SJCRH30 (cell line): ENCODE results near the gene HSPB8. TPM values are rescaled to one million over a fixed set of nuclear protein-coding genes. Genes with fewer than 3 reads are reported as not detected.
A peak's percentile ranks its signal among the peaks of the same experiment; 100 is the strongest.

Experiments
- DNase-seq, 2 experiments: peaks; one replicate each; pipeline ENCODE4 v3.0.0-alpha.2; 2015 to 2020
- H3K27ac ChIP-seq: fragments of 250-450 bp; sonication (Bioruptor Pico); 2 replicates; pipeline ENCODE4 v1.5.1; 2020; ENCODE audit warnings: mild to moderate bottlenecking, moderate library complexity
- H3K27me3 ChIP-seq: fragments of 250-450 bp; sonication (Bioruptor Pico); 2 replicates; pipeline ENCODE4 v1.5.1; 2020; ENCODE audit warnings: mild to moderate bottlenecking, moderate library complexity
- H3K36me3 ChIP-seq: fragments of 250-450 bp; sonication (Bioruptor Pico); 2 replicates; pipeline ENCODE4 v1.5.1; 2020; ENCODE audit warnings: mild to moderate bottlenecking, moderate library complexity
- H3K4me1 ChIP-seq: fragments of 250-450 bp; sonication (Bioruptor Pico); 2 replicates; pipeline ENCODE4 v1.5.1; 2020; ENCODE audit warnings: mild to moderate bottlenecking, moderate library complexity
- H3K4me3 ChIP-seq: fragments of 250-450 bp; sonication (Bioruptor Pico); 2 replicates; pipeline ENCODE4 v1.5.1; 2020; ENCODE audit warnings: mild to moderate bottlenecking, moderate library complexity
- H3K9me3 ChIP-seq: fragments of 250-450 bp; sonication (Bioruptor Pico); replicated peaks from 2 replicates; pipeline ENCODE4 v1.5.1; 2020; ENCODE audit warnings: mild to moderate bottlenecking, moderate library complexity
- total RNA-seq: library from RNA; depleted of rRNA; stranded (reverse); fragments of >200 nt; shearing (Covaris generic); gene quantifications from 2 replicates; pipeline ENCODE4 v1.2.3, GENCODE V29; 2014; rRNA removed

The HSPB8 gene, protein sequence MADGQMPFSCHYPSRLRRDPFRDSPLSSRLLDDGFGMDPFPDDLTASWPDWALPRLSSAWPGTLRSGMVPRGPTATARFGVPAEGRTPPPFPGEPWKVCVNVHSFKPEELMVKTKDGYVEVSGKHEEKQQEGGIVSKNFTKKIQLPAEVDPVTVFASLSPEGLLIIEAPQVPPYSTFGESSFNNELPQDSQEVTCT
- total RNA-seq: 2.9 and 3.3 TPM in 2 replicates

GRCh38 chr12:119178544-119179334 lies at the start of gene HSPB8:
Gene HSPB8 (plus strand): TSS chr12:119178931. CDS start chr12:119179313, 382 bp downstream.
- H3K27me3 ChIP-seq: no peaks in the 10 kb centered on the region
- peak within 1 kb of the TSS; percentile 50 for H3K4me3 ChIP-seq
- H3K4me1 ChIP-seq: no peaks in the 10 kb centered on the region; the same call in 1 of the 2 replicates
- peak; percentile 82 to 84 for DNase-seq
- H3K9me3 ChIP-seq: no peaks in the 10 kb centered on the region
- H3K27ac ChIP-seq: peak within 1 kb of the TSS; percentile 48
- H3K36me3 ChIP-seq: no peaks in the 10 kb centered on the region

DNA sequence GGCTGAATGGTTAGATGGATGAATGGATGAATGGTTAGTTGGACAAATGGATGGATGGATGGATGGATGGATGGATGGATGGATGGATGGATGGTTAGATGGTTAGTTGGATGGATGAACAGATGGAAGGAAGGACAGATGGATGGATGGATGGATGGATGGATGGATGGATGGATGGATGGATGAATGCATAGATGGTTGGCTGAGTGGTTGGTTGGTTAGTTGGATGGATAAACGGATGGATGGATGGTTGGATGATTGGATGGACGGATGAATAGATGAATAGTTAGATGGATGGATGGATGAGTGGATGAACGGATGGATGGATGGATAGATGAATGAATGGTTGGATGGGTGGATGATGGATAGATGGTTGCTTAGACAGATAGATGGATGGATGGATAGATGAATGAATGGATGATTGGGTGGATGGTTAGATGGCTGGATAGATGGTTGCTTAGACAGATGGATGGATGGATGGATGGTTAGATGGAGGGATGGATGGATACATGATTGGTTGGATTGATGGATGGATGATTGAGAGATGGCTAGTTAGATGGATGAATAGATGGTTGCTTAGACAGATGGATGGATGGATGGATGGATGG lies 48.8 kb upstream of the HSPB8 start:
- no peak overlapping the region for H3K27ac ChIP-seq
- H3K36me3 ChIP-seq: no peaks in the 10 kb centered on the region
- no peak overlapping the region for H3K4me3 ChIP-seq
- H3K9me3 ChIP-seq: no peaks in the 10 kb centered on the region
- H3K4me1 ChIP-seq: no peaks in the 10 kb centered on the region
- H3K27me3 ChIP-seq: no peaks in the 10 kb centered on the region
- no peak for DNase-seq

DNA sequence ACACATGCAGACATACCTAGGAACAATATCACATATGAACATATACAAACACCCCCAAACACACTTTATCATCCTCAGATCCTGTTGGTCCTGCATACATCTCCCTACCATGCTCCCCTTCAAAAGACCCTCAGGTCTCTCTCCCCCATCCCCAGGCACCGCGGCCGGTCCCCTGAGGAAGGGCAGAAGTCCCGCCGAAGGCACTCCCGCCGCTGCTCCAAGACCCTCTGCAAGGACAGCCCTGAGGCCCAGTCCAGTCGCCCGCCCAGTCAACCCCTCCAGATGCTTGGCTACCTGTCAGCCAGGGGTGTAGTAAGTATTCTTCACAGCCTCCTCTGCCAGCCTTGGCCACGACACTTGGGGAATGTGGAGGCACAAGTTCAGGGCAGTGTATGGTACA lies 48.2 kb upstream of the HSPB8 start:
- DNase-seq: no peak

DNA sequence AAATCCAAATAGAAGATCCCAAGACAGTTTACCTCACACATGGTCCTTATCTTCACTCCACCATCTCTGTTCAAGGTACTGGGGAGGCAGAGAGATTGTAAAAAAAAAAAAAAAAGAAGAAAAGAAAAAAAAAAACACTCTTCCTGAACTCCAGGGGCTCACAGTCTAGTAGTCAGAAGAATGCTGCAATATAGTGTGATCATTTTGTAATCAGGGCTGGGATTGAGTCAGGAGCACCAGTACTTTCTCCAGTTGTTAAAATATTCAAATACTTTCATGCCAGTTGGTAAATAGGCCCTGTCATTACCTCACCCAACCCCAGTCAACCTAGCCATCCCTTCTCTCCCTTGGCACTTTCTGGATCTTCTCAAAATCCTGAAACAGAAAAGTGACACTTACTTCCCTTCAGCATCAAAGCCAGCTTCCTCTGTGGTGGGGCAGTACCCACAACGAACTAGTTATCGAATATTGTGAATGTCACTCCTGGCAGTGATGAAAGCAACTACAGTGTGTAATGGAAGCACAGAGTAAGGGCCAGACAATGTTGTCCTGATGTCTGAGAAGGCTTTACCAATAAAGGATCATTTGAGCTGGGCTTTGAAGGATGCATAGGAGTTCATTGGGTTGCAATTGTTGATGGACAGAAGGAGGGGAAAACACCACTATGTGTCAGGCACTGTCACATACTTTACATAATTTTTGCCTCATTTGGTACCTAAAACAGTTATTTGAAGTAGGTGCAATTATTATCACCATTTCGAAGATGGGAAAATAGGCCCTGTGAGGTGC lies 44.3 kb upstream of the HSPB8 start:
- Histone ChIP-seq H3K36me3 (no peaks in the 10 kb centered on the region), H3K4me1 (no peaks in the 10 kb centered on the region), H3K27me3 (no peaks in the 10 kb centered on the region), H3K9me3 (no peaks in the 10 kb centered on the region), H3K4me3 (no peak overlapping the region), H3K27ac (no peak overlapping the region)
- no peak for DNase-seq

More for the DNA sequence above, 48.2 kb upstream of the HSPB8 start:
- no peak overlapping the region for H3K27ac ChIP-seq
- no peaks in the 10 kb centered on the region for H3K27me3 ChIP-seq
- H3K4me3 ChIP-seq: no peak overlapping the region
- no peaks in the 10 kb centered on the region for H3K4me1 ChIP-seq
- H3K36me3 ChIP-seq: no peaks in the 10 kb centered on the region
- no peaks in the 10 kb centered on the region for H3K9me3 ChIP-seq

DNA sequence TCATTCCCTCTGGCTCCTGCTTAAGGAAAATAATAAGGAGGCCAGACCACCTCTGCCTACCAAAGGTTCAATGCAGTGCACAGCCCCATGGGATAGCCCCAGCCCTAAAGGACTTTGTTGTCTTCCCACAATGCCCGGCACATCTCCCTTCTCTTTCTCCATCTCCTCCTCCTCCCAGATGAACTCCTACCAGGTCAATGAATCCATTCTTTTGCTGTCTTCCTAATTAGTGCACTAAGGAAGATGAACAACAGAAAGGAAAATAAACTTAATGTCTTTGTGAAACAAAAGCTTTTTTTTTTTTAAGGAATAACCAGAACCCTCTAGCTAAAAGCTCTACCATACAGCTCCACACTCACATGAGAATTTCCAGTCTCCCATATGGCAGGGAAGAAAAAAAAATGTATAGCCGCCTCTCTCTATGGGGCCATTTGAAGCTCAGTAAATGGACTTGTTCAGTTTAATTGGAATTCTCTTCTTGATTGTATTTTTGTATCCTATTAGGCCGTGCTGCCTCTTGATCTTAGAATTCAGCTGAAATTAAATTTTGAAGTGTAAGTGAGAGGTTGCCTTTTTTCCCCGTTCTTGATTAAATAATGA lies 41.8 kb upstream of the HSPB8 start:
- Histone ChIP-seq H3K36me3 (no peaks in the 10 kb centered on the region), H3K4me3 (no peak overlapping the region), H3K9me3 (no peaks in the 10 kb centered on the region), H3K4me1 (no peaks in the 10 kb centered on the region), H3K27ac (no peak overlapping the region), H3K27me3 (no peaks in the 10 kb centered on the region)
- no peak for DNase-seq

DNA sequence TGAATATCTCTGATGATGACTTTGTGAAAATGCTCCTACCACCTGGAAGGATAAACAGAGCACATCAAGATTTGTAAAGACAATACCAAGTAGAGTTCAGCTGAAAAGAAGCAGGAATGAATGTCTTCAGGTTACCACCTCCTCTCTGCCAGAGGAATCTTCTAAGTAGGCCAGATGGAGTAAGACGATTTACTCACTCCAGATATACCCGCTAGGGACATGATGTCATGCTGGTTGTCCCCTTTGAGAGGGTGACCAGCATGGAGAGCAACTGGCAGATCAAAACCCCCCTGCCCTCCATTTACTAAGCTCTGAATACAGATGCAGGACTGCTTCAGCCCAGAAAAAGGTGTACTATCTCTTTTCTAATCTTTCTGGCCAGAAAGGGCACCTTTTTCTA lies 39.3 kb upstream of the HSPB8 start:
- H3K4me3 ChIP-seq: no peak overlapping the region
- H3K27me3 ChIP-seq: no peaks in the 10 kb centered on the region; the same call in none of the 2 replicates
- H3K9me3 ChIP-seq: no peaks in the 10 kb centered on the region
- no peak overlapping the region for H3K27ac ChIP-seq
- no peaks in the 10 kb centered on the region for H3K4me1 ChIP-seq
- DNase-seq: no peak
- no peaks in the 10 kb centered on the region for H3K36me3 ChIP-seq

DNA sequence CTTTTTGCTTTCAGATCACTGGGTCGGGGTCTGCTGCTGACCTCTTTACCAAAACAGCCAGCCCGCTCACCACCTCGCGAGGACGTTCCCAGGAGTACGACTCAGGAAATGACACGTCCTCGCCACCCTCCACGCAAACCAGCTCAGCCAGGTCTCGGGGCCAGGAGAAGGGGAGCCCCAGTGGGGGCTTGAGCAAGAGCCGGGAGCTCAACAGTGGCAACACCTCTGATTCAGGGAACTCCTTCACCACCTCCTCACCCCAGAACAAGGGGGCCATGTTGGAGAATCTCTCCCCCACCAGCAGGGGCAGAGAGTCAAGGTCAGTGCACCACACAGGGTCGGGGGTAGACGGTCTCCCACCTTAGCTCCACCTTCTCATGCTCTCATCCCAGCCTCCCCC lies 33.4 kb upstream of the HSPB8 start:
- Histone ChIP-seq H3K4me3 (no peak overlapping the region), H3K9me3 (no peaks in the 10 kb centered on the region), H3K27ac (no peak overlapping the region), H3K4me1 (no peaks in the 10 kb centered on the region), H3K27me3 (no peaks in the 10 kb centered on the region; the same call in none of the 2 replicates), H3K36me3 (no peaks in the 10 kb centered on the region)
- no peak for DNase-seq

DNA sequence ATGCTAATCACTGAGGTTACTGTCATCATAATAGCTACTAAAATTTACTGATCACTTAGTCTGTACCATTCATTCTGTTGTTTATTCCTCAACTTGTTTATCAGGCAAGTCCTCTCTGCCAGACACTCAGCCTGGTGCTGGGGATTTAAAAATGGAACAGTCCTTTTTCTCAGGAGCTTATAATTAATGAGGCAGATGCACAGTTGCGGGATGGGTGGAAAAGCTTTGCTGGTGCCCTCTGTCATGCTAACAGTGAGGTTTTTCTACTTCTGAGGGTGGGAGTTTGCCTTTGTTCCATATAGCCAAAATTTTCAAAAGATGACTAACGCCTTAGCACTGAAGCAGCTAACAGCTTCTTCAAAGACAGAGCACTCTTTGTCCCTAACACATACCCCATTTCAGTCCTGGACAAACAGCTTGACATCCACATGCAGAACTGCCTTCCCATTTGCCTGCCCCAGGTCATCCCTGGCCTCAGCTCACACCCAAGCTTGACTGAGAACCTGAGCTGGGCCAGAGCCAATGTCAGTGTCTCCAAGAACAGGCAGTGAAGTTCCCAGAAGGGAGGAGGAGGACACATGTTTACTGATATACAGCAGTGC lies 30.8 kb upstream of the HSPB8 start:
- Histone ChIP-seq H3K4me3 (no peak overlapping the region), H3K4me1 (no peaks in the 10 kb centered on the region), H3K36me3 (no peaks in the 10 kb centered on the region), H3K27me3 (no peaks in the 10 kb centered on the region; the same call in 1 of the 2 replicates), H3K27ac (no peak overlapping the region), H3K9me3 (no peaks in the 10 kb centered on the region)
- no peak for DNase-seq

GRCh38 chr12:119149270-119149669 lies 29.5 kb upstream of the HSPB8 start:
- no peak overlapping the region for H3K27ac ChIP-seq
- H3K4me3 ChIP-seq: no peak overlapping the region
- H3K9me3 ChIP-seq: no peaks in the 10 kb centered on the region
- DNase-seq: no peak
- no peaks in the 10 kb centered on the region for H3K4me1 ChIP-seq
- no peaks in the 10 kb centered on the region for H3K27me3 ChIP-seq
- H3K36me3 ChIP-seq: no peaks in the 10 kb centered on the region

GRCh38 chr12:119151445-119152026 lies 27.2 kb upstream of the HSPB8 start:
- no peaks in the 10 kb centered on the region for H3K4me1 ChIP-seq
- H3K9me3 ChIP-seq: no peaks in the 10 kb centered on the region
- no peak overlapping the region for H3K27ac ChIP-seq
- H3K27me3 ChIP-seq: no peaks in the 10 kb centered on the region
- H3K4me3 ChIP-seq: no peak overlapping the region
- H3K36me3 ChIP-seq: no peaks in the 10 kb centered on the region
- DNase-seq: no peak

- Histone ChIP-seq H3K9me3 (no peaks in the 10 kb centered on the region), H3K36me3 (no peaks in the 10 kb centered on the region), H3K4me1 (no peaks in the 10 kb centered on the region), H3K27me3 (no peaks in the 10 kb centered on the region), H3K27ac (no peak overlapping the region), H3K4me3 (no peak overlapping the region)
- peak in 1 of 2 experiments; percentile 13 for DNase-seq
These were observed 25.0 kb upstream of the HSPB8 start for GRCh38 chr12:119153477-119154434.

GRCh38 chr12:119154435-119154818 lies 24.3 kb upstream of the HSPB8 start:
- H3K27ac ChIP-seq: no peak overlapping the region
- H3K9me3 ChIP-seq: no peaks in the 10 kb centered on the region
- no peaks in the 10 kb centered on the region for H3K36me3 ChIP-seq
- DNase-seq: peak in 1 of 2 experiments; percentile 13
- H3K4me3 ChIP-seq: no peak overlapping the region
- H3K4me1 ChIP-seq: no peaks in the 10 kb centered on the region
- H3K27me3 ChIP-seq: no peaks in the 10 kb centered on the region
